HG02981 (cell line): ENCODE data around the gene SPAG17.

Experiments
- ATAC-seq: cut with Tn5 transposase; IDR thresholded peaks from one replicate; pipeline ENCODE4 v1.9.1; 2021; ENCODE audit warnings: mild to moderate bottlenecking, moderate library complexity; ENCODE audit not compliant: unreplicated experiment

Gene SPAG17

DNA sequence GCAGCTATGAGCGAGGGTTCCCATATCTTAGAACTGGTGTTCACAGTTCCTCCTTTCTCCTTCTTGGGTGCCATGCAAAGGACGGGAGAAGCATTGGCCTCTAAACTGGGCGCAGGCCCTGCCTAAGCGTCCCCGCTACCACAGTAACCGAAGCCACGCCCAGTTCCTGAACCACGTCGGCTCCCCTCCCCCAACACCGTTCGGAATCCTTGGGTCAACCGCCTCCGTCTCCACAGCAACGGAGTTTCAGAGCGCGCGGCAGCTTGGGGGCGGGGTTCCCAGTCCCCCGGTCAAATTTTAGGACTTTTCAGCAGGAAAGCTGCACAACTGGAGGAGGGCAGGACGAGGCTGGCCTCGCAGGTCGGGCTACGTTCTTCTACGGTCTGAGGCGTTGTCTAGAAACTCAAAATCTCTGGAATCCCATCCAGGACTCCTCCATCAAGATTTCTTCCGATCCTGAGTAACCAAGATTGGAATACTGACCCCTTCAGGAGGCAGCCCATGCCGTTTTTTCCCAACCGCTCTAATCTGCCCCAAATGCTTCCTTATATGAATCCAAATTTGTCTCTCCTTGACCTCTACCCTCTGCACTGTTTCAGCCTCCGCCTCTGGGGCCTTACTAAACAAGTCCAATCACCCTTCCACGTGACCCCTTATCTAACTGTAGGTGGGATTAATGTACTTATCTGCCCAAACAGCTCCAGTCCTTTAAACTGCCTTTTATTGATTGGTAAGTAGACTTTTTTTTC is at the start of gene SPAG17:
SPAG17 (minus strand) TSS at position 145 of the 749 bp plus-strand sequence; CDS start at position 74, 71 bp downstream.
- no peak for ATAC-seq

DNA sequence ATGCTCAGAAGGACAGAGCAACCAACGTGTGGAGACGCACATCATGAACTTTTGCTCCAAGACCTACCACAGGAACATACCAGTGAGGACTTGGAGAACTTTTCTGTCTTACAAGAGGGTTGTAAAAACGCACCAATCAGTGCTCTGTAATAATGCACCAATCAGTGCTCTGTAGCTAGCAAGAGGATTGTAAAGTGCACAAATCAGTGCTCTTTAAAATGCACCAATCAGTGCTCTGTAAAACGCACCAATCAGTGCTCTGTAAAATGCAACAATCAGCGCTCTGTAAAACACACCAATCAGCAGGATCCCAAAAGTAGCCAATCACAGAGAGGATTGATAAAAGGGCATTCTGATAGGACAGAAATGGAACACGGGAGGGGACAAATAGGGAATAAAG is 40.4 kb upstream of the SPAG17 start:
- ATAC-seq, result no peak

- no peak for ATAC-seq
Measured at GRCh38 chr1:118223426-118223825, 38.4 kb upstream of the SPAG17 start.

- no peak for ATAC-seq
Measured at GRCh38 chr1:118219438-118219837, 34.4 kb upstream of the SPAG17 start.

DNA sequence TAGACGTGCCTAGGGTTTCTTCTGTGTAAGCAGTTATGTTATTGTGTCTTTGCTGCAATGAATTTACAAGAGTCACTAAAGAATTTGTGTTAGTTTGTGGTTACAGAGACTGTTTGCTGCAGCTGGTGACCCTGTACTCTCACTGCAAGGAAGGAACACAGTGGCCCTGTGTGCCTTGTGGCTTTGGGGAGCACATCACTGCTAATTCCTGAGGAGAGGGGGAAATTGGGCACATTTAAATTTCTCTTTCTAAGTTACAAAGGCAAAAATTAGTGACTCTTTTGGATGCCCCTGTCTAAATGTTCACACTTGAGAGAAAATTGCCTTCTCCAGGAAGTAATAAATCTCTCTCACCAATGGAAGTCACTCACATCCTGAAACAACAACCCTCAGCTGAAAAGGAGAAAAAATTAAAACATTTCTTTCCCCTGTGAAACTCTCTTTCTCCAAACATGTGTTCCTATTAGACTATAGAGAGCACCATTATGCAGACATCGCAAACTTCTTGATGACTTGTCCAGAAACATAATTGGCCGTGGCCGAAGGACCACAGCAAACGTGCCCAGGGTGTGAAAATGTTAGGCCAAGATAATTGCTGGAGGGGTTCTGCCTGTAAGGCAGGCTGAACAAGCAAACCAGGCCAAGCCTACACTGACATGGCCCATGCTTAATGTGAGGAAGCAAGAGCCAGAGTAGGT is 32.3 kb upstream of the SPAG17 start:
- no peak for ATAC-seq

- no peak for ATAC-seq
Measured at GRCh38 chr1:118214866-118215265, 29.8 kb upstream of the SPAG17 start.

GRCh38 chr1:118210723-118211110 is 25.7 kb upstream of the SPAG17 start:
- no peak for ATAC-seq

DNA sequence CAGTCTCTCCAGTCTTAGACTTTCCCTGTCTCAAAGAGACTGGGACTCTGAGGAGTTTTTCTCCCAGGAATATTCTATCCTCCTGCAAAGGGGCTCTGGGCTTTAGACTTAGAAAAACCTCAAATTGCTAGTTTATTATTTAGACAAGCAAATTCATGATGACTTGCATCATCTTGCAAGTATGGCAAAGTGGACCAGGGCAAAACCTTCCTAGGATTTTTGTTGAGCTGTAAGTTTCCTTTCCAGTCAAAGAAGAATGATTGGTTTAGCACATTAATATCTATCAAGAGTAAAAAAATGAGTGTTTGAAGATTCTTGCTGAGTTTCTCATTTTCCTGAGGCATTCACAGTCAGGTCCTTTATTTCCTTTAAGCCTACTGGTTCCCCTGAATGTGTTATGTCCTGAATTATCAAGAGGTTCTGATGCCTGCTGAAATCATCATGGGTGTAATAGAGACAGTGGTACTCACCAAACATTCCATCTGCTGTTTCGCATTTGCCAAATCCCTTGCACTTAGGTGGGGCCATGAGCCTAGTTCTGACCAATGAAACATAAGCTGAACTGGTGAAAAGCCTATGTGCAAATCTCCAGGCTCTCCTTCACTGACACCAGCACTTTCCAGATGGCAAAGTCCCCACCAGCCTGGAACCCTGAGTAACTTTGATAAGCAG is 25.2 kb upstream of the SPAG17 start:
- no peak for ATAC-seq

GRCh38 chr1:118209648-118210047 is 24.6 kb upstream of the SPAG17 start:
- ATAC-seq, result no peak

DNA sequence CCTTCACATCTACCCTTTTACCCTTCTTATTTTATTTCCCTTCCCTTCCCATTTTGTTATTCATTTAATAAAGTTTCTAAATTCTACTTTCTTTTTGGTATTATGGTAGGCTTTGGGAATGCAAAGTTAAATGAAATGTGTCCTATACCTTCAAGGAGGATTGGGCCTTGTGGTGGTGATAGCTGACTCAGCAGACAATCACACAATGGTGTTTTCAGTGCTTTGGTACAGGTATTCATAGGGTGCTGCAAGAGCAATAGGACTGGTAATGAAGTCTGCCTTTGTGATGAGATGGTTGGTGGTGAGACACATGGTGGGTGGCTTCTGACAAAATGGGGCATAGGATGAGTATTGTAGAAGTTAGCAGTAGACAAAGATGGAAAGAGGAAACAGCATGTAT is 21.9 kb upstream of the SPAG17 start:
- no peak for ATAC-seq

DNA sequence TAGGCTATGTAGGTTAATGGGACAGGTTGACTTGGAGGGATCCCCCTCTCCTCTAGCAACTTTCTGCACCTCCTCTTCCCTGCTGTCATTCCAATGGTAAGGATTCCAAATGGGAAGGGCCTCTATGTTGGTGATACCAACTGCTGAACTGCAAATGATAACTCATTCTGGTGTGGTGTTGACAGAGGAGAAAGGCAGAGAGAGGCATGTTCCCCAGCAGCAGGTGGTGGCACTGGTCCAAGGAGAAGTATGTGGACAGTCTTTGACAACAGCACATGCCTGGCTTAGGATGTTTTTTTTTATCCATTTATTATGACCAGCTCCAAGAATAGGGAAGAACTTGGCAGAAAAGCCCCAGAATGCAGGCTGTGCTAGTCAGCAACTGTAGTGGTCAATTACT is 19.6 kb upstream of the SPAG17 start:
- no peak for ATAC-seq

DNA sequence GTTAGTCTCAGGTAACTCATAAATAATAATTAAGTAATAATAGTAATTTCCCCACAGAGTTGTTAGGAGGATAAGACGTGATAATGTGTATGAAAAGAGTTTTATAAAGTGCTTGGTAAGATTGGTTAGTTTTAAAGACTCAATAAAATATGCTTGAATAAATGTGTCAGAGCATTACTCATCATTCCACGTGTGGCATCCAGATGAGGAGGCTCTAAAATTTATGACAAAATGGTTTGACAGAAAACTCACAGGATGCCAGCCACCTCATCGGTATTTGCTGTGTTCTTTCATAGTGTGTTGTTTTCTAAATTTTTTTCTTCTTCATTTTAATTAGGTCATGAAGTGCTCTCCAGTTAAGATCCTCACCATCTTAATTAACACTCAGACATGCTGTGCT is 19.1 kb upstream of the SPAG17 start:
- ATAC-seq, result no peak

DNA sequence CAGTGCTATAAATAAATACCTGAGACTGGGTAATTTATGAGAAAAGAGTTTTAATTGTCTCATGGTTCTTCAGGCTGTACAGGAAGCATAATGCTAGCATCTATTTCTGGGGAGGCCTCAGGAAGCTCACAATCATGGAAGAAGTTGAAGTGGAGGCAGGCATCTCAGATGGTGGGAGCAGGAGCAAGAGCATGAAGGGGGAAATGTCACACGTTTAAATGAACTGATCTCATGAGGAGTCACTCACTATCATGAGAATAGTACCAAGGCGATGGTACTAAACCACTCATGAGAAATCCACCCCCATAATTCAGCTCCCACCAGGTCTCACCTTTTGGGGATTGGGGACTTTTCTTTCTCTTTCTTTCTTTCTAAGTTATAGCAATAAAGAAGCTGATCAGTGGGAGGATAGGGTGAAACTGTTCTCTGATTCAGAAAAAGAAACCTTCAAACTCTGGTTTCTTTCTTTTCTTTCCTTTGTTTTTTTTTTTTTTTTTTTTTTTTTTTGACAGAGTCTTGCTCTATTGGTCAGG is 17.1 kb upstream of the SPAG17 start:
- no peak for ATAC-seq

- ATAC-seq, result no peak
Measured at GRCh38 chr1:118201524-118201923, 16.5 kb upstream of the SPAG17 start.

GRCh38 chr1:118200836-118201235 is 15.8 kb upstream of the SPAG17 start:
- ATAC-seq, result no peak

DNA sequence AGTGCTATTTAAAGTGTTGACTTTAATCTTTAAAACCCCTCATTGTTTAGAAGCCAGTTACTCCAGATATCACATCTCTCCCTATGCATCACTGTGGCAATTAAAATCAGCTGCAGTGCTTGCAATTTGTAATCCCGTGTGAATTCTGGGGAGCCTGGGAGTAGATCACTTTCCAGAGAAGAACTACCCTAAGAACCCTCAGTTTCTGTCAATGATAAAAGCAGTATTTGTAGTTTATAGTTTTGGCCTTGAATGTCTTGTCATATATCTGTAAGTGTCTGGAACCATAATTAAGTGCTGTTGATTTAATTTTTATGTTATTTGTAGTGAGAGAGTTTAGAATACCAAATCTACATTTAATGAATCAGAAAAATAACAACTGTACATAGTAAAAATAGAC is 5.5 kb upstream of the SPAG17 start:
- no peak for ATAC-seq

DNA sequence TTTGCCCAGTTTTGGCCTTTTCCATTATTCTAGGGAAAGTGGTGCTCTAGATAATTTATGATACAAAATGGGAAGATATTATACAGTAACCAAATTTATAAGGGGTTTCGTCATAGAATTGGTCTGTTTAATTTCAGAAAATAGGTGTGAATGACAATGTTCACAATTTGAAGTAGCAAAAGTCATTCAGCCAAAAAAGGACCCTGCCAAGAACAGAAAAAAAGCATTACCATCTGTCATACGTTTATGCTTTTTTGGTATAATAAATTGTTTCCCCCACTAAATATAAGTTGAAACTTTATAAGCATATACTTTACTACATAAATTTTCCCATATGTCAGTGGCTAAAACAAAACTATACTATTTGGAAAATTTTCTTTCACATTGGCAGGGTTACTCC is 4.5 kb upstream of the SPAG17 start:
- ATAC-seq, result no peak

- no peak for ATAC-seq
Measured at GRCh38 chr1:118188411-118188810, 3.4 kb upstream of the SPAG17 start.

DNA sequence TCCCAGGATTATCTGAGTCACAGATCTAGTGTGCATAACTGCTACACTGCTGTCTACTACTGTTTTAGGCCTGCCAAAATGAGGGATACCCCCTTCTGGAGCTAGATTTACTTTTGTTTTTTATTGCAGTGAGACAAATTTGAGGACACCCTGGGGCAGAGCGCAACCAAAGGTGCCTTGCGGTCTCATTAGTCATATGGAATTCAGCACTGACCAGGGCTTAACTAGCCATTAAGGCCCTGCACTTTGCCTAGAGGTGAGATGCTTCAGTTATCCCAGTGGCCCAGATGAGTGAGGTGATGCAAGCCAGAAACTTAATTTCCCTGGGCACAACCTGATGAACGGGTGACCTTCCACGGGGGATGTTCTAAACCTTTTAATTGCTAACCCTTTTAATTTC is 998 bp upstream of the SPAG17 start:
- ATAC-seq, result no peak

- ATAC-seq, result no peak
Measured at GRCh38 chr1:118184739-118185083, 317 bp downstream of the SPAG17 start.

GRCh38 chr1:118183586-118183985 is 1.4 kb downstream of the SPAG17 start:
- no peak for ATAC-seq

DNA sequence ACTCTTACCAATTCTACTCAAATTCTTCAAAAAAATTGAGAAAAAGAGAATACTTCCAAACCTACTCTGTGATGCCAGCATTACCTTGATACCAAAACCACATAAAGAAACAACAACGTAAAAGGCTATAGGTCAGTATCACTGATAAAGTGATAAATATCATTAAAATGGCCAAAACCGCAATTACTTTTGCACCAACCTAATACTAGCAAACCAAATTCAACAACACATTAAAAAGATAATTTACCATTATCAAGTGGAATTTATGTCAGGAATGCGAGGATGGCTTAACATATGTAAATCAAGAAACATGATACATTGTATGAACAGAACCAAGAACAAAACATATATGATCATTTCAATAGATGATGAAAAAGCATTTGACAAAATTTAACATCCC is 7.0 kb downstream of the SPAG17 start:
- ATAC-seq, result no peak
